Measurements from ENCODE around the gene CC2D1A. TPM values are rescaled to one million over a fixed set of nuclear protein-coding genes. Genes with fewer than 3 reads are reported as not detected.

Gene CC2D1A
- total RNA-seq, 1 donor from 2014 or later, result 35.2 TPM

DNA sequence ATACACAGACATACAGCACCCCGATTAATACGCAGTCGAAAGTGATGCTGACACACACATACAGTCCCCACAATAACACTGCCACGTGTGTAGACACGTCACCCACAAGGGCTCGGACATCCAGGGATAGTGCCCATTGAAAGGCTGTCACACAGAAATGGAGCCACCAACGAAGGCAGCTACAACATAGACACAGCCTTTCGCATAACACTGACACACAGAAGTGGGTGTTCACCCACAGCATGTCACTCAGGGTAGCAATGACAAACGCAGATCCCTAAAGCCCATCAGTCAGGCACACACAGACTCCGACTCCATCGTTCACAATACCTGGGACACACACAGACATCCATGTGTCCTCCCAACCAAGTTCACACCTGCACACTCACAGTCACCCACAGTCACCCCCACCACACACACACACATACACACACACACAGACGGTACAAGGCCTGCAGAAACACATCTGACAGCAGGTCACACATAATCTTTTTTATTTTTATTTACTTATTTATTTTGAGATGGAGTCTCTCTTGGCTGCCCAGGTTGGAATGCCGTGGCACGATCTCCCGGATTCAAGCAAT is 39.4 kb upstream of the CC2D1A start:
- no peaks in the 10 kb centered on the region for H3K27me3 Mint-ChIP-seq (ENCODE audit: low read depth)
- H3K4me1 Mint-ChIP-seq (ENCODE audit: low read depth), result peaks cover 37% of the 10 kb centered on the region
- peak overlapping the region; percentile 73 for H3K4me3 Mint-ChIP-seq (ENCODE audit: unreplicated experiment)
- no peaks in the 10 kb centered on the region for H3K9me3 Mint-ChIP-seq (ENCODE audit: low read depth)
- TF ChIP-seq, protein P1, sequence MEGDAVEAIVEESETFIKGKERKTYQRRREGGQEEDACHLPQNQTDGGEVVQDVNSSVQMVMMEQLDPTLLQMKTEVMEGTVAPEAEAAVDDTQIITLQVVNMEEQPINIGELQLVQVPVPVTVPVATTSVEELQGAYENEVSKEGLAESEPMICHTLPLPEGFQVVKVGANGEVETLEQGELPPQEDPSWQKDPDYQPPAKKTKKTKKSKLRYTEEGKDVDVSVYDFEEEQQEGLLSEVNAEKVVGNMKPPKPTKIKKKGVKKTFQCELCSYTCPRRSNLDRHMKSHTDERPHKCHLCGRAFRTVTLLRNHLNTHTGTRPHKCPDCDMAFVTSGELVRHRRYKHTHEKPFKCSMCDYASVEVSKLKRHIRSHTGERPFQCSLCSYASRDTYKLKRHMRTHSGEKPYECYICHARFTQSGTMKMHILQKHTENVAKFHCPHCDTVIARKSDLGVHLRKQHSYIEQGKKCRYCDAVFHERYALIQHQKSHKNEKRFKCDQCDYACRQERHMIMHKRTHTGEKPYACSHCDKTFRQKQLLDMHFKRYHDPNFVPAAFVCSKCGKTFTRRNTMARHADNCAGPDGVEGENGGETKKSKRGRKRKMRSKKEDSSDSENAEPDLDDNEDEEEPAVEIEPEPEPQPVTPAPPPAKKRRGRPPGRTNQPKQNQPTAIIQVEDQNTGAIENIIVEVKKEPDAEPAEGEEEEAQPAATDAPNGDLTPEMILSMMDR (IDR thresholded peaks at IDR 0.05), result no peak
- DNase-seq (ENCODE audit: low spot score), result no peak
- peak overlapping the region; percentile 80 for H3K27ac Mint-ChIP-seq (ENCODE audit: unreplicated experiment)
- H3K36me3 Mint-ChIP-seq (ENCODE audit: low read depth), result no peaks in the 10 kb centered on the region

DNA sequence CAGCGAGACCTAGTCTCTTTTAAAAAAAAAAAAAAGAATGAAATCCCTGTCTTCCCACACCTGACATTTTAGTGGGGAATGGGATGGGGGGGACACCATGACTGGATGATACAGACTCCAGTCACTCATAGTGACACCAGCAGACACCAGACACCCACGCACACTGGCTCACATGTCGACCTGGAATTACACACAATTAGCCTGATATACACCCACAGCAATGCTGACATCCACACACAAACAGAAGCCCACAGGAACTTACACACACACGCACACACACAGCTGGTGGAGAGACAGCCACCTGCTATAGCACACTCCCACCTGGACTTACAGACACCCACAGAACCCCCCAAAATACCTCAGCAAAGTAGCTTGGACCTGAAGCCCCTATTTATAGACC is 37.3 kb upstream of the CC2D1A start:
- DNase-seq (ENCODE audit: low spot score), result no peak
- Mint-ChIP-seq H3K36me3 (ENCODE audit: low read depth) (no peaks in the 10 kb centered on the region), H3K4me3 (ENCODE audit: unreplicated experiment) (no peak overlapping the region), H3K27ac (ENCODE audit: unreplicated experiment) (no peak overlapping the region), H3K27me3 (ENCODE audit: low read depth) (no peaks in the 10 kb centered on the region), H3K9me3 (ENCODE audit: low read depth) (no peaks in the 10 kb centered on the region), H3K4me1 (ENCODE audit: low read depth) (peaks cover 21% of the 10 kb centered on the region)
- TF ChIP-seq, protein P1 (IDR thresholded peaks at IDR 0.05), result no peak

GRCh38 chr19:13869281-13869680 is 36.7 kb upstream of the CC2D1A start:
- no peak for DNase-seq (ENCODE audit: low spot score)
- H3K27ac Mint-ChIP-seq (ENCODE audit: unreplicated experiment), result no peak overlapping the region
- H3K27me3 Mint-ChIP-seq (ENCODE audit: low read depth), result no peaks in the 10 kb centered on the region
- no peak overlapping the region for H3K4me3 Mint-ChIP-seq (ENCODE audit: unreplicated experiment)
- H3K4me1 Mint-ChIP-seq (ENCODE audit: low read depth), result peaks cover 15% of the 10 kb centered on the region
- TF ChIP-seq, protein P1 (IDR thresholded peaks at IDR 0.05), result no peak
- no peaks in the 10 kb centered on the region for H3K9me3 Mint-ChIP-seq (ENCODE audit: low read depth)
- H3K36me3 Mint-ChIP-seq (ENCODE audit: low read depth), result no peaks in the 10 kb centered on the region

DNA sequence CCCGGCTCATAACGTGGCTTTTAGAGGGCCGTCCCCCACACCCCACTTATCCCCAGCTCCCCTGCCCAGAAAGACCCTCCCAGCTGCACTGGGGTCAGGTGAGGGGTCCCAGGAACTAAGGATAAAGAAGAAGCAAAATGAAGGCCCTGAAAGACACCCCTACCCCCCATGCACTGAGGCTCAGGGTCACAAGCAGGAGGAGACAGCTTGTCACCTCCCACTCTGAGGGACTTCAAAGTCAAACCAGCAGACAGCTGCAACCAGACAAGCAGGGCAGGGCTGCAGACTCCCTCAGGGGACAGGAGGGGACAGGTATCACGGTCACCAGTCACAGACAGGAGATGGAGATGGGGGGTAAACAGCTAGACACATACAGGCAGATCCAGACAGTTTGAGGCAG is 35.1 kb upstream of the CC2D1A start:
- Mint-ChIP-seq H3K4me3 (ENCODE audit: unreplicated experiment) (no peak overlapping the region), H3K27ac (ENCODE audit: unreplicated experiment) (no peak overlapping the region), H3K27me3 (ENCODE audit: low read depth) (no peaks in the 10 kb centered on the region), H3K36me3 (ENCODE audit: low read depth) (no peaks in the 10 kb centered on the region), H3K4me1 (ENCODE audit: low read depth) (peaks cover 10% of the 10 kb centered on the region), H3K9me3 (ENCODE audit: low read depth) (no peaks in the 10 kb centered on the region)
- TF ChIP-seq, protein P1 (IDR thresholded peaks at IDR 0.05), result no peak
- DNase-seq (ENCODE audit: low spot score), result no peak

GRCh38 chr19:13872339-13872694 is 33.7 kb upstream of the CC2D1A start:
- peaks cover 3% of the 10 kb centered on the region for H3K4me1 Mint-ChIP-seq (ENCODE audit: low read depth)
- no peaks in the 10 kb centered on the region for H3K27me3 Mint-ChIP-seq (ENCODE audit: low read depth)

More at GRCh38 chr19:13872339-13872694, 33.7 kb upstream of the CC2D1A start:
- Mint-ChIP-seq H3K9me3 (ENCODE audit: low read depth) (no peaks in the 10 kb centered on the region), H3K4me3 (ENCODE audit: unreplicated experiment) (no peak overlapping the region), H3K36me3 (ENCODE audit: low read depth) (no peaks in the 10 kb centered on the region), H3K27ac (ENCODE audit: unreplicated experiment) (peak overlapping the region; percentile 54)
- no peak for DNase-seq (ENCODE audit: low spot score)
- TF ChIP-seq, protein P1 (IDR thresholded peaks at IDR 0.05), result no peak
